ENCODE results near the gene UCHL5.

Gene UCHL5

GRCh38 chr1:192976576-192976975, 82.6 kb downstream of the UCHL5 start:
- no peak for TF ChIP-seq TAF1 (IDR thresholded peaks at IDR 0.05; ENCODE audit: low read depth)
- no peak for TF ChIP-seq TEAD4 (IDR thresholded peaks at IDR 0.05)
- no peak for TF ChIP-seq EP300 (IDR thresholded peaks at IDR 0.05; ENCODE audit: borderline replicate concordance)
- TF ChIP-seq REST (IDR thresholded peaks at IDR 0.05; ENCODE audit: low read depth) = no peak
- TF ChIP-seq RAD21 (IDR thresholded peaks at IDR 0.05; ENCODE audit: low read depth) = no peak
- TF ChIP-seq FOXM1 (IDR thresholded peaks at IDR 0.05; ENCODE audit: borderline replicate concordance, low read depth) = no peak

GRCh38 chr1:192974701-192975100, 84.5 kb downstream of the UCHL5 start:
- TF ChIP-seq EGR1 (IDR thresholded peaks at IDR 0.05) (no peak), CEBPB (IDR thresholded peaks at IDR 0.05) (no peak)

GRCh38 chr1:192973988-192974387, 85.2 kb downstream of the UCHL5 start:
- no peak for TF ChIP-seq TCF12 (IDR thresholded peaks at IDR 0.05; ENCODE audit: low read depth)
- no peak for TF ChIP-seq CEBPB (IDR thresholded peaks at IDR 0.05)
- TF ChIP-seq EP300 (IDR thresholded peaks at IDR 0.05; ENCODE audit: borderline replicate concordance) = no peak
- no peak for TF ChIP-seq ZBTB7A (IDR thresholded peaks at IDR 0.05; ENCODE audit: low read depth)
- no peak for TF ChIP-seq TEAD4 (IDR thresholded peaks at IDR 0.05)

- TF ChIP-seq USF1 (IDR thresholded peaks at IDR 0.05) (no peak), TAF1 (IDR thresholded peaks at IDR 0.05; ENCODE audit: low read depth) (no peak), TCF12 (IDR thresholded peaks at IDR 0.05; ENCODE audit: low read depth) (no peak), REST (IDR thresholded peaks at IDR 0.05; ENCODE audit: low read depth) (no peak), MAX (IDR thresholded peaks at IDR 0.05) (no peak), YY1 (IDR thresholded peaks at IDR 0.05; ENCODE audit: low read depth) (no peak), RAD21 (IDR thresholded peaks at IDR 0.05; ENCODE audit: low read depth) (no peak), EGR1 (IDR thresholded peaks at IDR 0.05) (no peak), FOXM1 (IDR thresholded peaks at IDR 0.05; ENCODE audit: borderline replicate concordance, low read depth) (no peak), TEAD4 (IDR thresholded peaks at IDR 0.05) (no peak)
Measured at GRCh38 chr1:192973202-192973601, 86.0 kb downstream of the UCHL5 start.

- no peak for TF ChIP-seq ZBTB7A (IDR thresholded peaks at IDR 0.05; ENCODE audit: low read depth)
- no peak for TF ChIP-seq TAF1 (IDR thresholded peaks at IDR 0.05; ENCODE audit: low read depth)
- TF ChIP-seq EP300 (IDR thresholded peaks at IDR 0.05; ENCODE audit: borderline replicate concordance) = no peak
- TF ChIP-seq NFIC (IDR thresholded peaks at IDR 0.05) = no peak
- TF ChIP-seq EGR1 (IDR thresholded peaks at IDR 0.05) = no peak
- no peak for TF ChIP-seq TEAD4 (IDR thresholded peaks at IDR 0.05)
- TF ChIP-seq MAX (IDR thresholded peaks at IDR 0.05) = no peak
- TF ChIP-seq CREB1 (IDR thresholded peaks at IDR 0.05; ENCODE audit: low read depth) = no peak
- TF ChIP-seq TCF12 (IDR thresholded peaks at IDR 0.05; ENCODE audit: low read depth) = no peak
Measured at GRCh38 chr1:192969091-192969490, 90.1 kb downstream of the UCHL5 start.

GRCh38 chr1:192968323-192968722, 90.8 kb downstream of the UCHL5 start:
- no peak for TF ChIP-seq RAD21 (IDR thresholded peaks at IDR 0.05; ENCODE audit: low read depth)
- TF ChIP-seq REST (IDR thresholded peaks at IDR 0.05; ENCODE audit: low read depth) = no peak
- TF ChIP-seq USF1 (IDR thresholded peaks at IDR 0.05) = no peak
- no peak for TF ChIP-seq CEBPB (IDR thresholded peaks at IDR 0.05)
- TF ChIP-seq MAX (IDR thresholded peaks at IDR 0.05) = no peak
- no peak for TF ChIP-seq FOXM1 (IDR thresholded peaks at IDR 0.05; ENCODE audit: borderline replicate concordance, low read depth)
- TF ChIP-seq TEAD4 (IDR thresholded peaks at IDR 0.05) = no peak
- no peak for TF ChIP-seq EP300 (IDR thresholded peaks at IDR 0.05; ENCODE audit: borderline replicate concordance)
- no peak for TF ChIP-seq ZBTB7A (IDR thresholded peaks at IDR 0.05; ENCODE audit: low read depth)
- TF ChIP-seq EGR1 (IDR thresholded peaks at IDR 0.05) = no peak
- TF ChIP-seq TAF1 (IDR thresholded peaks at IDR 0.05; ENCODE audit: low read depth) = no peak
- no peak for TF ChIP-seq NFIC (IDR thresholded peaks at IDR 0.05)
- TF ChIP-seq YY1 (IDR thresholded peaks at IDR 0.05; ENCODE audit: low read depth) = no peak
- no peak for TF ChIP-seq TCF12 (IDR thresholded peaks at IDR 0.05; ENCODE audit: low read depth)
- no peak for TF ChIP-seq CREB1 (IDR thresholded peaks at IDR 0.05; ENCODE audit: low read depth)
